GM18951 (cell line): ENCODE data around the gene C14orf180.
"Not testable (repeated sequence)": the region's sequence is repeated elsewhere in the genome, so short reads cannot be mapped to it uniquely, and the experiment has no call there.

Experiments
- POLR2A ChIP-seq: IDR thresholded peaks from 4 replicates; pipeline ENCODE4 v1.6.1; 2011; ENCODE audit warnings: mild to moderate bottlenecking; ENCODE audit not compliant: insufficient read length, insufficient read depth; ENCODE audit errors: extremely low read depth
- in situ Hi-C: fragments of 300-500 bp; cut with MboI; formaldehyde crosslinking; loops from one replicate; pipeline ENCODE4 v1.12.0; 2022; ENCODE audit warnings: low sequenced_read_pairs, mixed read lengths, inconsistent platforms; ENCODE audit not compliant: unreplicated experiment

The C14orf180 gene

DNA sequence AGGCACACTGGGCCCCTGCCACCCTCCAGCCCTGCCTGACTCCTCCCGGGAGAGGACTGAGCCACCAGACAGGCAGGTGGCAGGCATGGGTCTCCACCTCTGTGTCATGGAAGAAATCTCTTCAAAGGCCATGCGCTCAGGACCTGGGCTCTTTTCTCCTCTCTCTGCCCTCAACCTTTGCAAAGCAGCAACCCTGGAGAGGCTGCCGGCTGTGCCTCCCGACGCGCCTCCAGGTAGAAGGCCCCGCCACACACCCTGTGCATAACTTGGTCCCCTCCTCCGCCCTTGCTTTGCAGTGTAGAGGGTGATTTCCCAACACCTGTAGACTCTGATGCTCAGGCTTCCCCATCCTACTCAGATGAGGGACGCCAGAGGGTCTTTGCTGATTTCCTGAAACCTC, 53.2 kb downstream of the C14orf180 start:
- in situ Hi-C loops, result no loop called here
- no peak for TF ChIP-seq POLR2A

DNA sequence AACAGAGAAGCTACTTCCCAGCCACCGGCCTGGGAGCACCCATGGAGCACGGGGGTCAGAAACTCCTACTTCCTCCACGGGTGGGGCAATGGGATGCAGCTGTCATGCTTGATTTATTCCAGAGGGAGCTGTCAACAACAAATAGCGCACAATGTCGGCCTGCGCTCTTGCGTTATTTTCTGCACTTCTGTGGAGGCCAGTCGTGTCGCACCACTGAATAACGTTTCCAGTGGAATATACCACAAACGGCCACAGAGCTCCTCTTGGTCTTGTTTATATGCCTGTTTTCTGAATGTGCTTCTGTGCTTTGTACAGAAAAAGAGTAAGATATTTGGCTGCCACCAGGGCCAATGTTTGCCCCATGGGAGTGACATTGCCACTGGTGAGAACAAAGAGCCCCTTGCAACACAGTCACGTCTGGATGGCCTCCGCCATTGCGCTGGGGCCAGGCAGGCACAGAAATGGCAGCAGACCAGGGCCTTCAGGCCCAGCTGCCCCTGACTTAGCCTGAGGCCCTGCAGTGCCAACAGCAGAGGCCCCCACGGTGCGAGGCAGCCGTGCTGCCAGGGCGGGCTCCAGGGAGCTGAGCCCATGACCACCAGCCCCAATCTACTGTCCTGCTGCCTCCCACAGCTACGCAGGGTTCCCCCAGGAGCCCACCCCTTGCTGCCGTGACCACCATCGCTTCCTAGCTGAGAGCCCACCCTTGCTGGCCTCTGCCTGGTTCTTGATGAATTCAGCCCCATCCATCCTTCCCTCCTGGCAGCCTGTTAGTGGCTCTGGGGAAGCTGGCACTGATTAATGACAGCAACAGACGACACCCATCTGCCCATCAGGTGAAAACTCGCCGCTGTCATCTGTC, 53.9 kb downstream of the C14orf180 start:
- TF ChIP-seq POLR2A, result no peak
- in situ Hi-C loops, result no loop called here

DNA sequence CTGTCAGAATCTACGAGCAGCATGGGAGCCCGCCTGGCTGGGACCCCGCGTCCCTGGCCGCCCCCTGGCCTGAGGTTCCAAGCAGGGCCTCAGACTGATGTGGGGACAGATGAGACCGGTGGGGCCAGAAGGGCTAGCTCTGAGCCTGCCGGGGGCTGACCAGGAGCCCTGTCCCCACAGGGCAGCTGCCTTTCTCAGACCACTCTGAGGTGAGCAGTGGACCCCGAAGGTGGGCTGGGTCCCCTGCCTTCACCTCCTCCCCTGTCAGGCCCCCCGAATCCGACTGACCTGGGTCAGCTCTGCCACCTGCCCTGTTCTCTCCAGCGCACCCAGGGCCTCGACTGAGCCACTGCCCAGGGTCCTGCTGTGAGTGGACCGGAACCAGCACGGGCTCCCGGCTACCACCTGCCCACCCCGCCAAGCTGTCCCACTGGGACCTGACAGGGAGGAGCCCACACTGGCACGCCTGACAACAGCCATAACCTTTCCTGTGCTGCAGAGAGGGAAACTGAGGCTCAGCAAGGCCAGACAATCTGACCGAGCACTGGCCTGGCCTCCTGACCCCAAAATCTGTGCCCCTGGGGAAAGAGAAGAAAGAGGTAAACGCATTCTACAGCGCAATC, 54.7 kb downstream of the C14orf180 start:
- no peak for TF ChIP-seq POLR2A
- in situ Hi-C loops, result no loop called here

DNA sequence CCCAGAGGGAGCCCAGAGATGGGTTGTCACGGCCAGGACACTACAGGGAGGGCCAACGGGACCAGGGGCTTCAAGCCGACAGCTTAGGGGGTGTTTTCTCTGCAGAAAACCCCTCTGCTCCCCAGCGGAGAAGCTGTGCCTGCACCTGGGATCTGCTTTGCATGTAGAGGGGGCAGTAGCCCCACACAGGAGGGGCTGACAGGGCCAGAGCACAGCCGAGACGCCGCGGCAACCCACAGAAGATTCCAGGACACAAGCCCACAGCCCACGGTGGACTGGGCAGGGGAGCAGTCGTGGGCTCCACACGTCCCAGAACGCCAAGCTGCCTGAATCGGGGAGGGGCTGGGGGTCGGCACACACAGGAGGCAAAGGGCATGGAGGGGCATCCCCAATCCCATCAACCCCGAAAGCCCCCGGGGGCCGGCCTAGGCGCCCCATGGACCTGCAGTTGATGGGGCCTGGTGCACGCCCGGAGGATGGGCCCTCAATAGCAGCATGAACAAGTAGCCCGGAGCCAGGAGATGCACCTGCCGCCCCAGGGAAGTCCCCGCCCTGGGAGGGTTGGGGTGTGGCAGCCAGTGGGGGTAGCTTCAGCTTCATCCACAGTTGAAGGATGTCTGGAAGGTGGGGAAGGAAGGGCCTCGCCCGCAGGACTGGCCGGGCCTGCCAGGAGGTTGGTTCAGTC, 55.5 kb downstream of the C14orf180 start:
- in situ Hi-C loops, result no loop called here
- TF ChIP-seq POLR2A, result no peak

DNA sequence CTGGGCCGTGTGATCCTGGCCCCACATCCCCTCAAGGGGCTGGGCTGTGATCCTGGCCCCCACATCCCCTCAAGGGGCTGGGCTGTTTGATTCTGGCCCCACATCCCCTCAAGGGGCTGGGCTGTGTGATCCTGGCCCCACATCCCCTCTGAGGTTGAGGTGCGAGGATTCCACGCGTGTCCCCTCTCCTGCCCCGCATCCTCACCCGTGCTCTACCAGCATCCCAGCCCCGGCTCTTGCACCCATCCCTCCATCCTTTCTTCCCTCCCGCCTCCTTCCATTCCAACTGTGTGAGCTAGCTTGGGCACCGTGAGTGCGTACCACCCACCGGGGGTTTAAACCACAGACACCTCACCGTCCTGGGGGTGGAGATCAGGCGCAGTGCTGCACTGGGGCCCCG, 56.2 kb downstream of the C14orf180 start:
- in situ Hi-C loops, result no loop called here
- TF ChIP-seq POLR2A, result no peak

DNA sequence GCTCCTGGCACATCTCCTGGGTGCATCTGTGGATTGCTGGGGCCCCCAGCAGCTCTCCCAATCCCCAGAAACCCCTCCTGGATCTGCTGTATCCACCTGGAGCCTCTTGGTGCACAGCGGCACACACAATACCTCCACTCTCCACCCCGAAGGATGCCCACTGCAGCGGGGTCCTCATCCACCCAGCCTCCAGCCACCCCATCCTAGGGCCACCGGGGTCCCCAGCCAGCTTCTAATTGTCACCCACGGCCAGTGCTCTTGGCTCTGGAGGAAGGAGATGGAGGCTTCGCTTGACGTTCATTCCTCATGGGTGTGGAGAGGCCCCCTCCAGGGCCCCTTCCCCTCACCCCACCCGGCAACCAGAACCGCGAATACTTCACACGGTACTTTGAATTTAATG, 56.6 kb downstream of the C14orf180 start:
- in situ Hi-C loops, result no loop called here
- TF ChIP-seq POLR2A, result no peak

DNA sequence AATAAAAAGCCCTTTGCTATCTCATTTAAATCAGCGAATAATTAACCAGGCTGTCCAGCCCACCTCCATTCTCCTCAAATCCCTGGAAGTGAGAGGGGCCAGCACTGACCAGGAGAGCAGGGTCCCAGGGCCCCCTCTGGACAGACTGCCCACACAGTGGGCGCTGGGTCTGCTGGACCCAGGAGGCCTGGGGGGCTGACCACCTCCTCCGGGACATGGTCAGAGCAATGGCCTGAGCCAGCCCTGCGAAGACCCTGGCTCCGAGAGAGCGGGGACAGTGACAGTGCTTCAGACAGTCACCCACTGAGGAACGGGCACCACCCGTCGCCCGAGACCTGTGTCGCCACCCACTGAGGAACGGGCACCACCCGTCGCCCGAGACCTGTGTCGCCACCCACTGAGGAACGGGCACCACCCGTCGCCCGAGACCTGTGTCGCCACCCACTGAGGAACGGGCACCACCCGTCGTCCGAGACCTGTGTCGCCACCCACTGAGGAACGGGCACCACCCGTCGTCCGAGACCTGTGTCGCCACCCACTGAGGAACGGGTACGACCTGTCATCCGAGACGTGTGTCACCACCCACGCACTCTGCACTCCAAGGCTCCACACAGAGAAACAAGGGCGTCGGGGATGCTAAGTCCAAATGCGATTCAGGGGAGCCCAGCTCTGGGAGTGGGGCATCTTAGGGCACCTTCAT, 57.4 kb downstream of the C14orf180 start:
- in situ Hi-C loops, result not testable (repeated sequence)

DNA sequence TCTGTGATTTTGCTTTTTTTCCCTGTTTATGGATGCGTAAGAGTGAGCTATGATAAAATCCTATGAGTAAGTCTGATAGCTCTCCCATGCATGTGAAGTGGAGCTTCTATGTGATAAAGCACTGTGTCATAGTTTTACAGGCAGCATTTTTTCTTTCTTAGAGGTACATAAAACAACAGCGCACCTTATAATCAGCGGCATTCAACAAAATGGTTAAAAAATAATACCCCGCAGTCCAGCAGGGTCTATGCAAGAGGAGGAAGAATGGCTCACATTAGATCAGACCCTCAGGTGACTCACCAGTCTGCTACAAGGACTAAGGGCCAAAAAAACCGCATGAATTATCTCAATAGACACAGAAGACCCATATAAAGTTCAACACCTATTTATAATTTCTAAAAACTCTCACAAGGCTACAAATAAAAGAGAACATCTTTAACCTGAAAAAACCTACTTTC, 58.0 kb downstream of the C14orf180 start:
- in situ Hi-C loops, result no loop called here
- no peak for TF ChIP-seq POLR2A

DNA sequence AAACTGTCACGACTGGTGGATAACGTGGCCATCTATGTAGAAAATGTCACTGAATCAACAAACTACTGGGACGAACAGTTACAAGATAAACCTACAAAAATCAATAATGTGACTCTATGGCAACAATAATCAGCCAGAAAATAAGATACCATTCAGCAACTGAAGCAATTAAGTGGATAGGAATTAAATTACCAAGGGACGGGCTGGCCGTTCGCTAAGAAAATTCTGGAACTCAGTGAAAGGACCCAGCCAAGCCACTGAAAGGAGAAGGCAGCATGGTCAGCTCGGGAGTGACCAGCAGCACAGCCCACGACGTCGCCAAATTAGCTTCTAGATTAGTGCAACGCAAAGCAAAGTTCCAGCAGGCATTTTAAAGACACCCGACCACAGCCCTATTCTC, 58.6 kb downstream of the C14orf180 start:
- in situ Hi-C loops, result no loop called here
- TF ChIP-seq POLR2A, result no peak

DNA sequence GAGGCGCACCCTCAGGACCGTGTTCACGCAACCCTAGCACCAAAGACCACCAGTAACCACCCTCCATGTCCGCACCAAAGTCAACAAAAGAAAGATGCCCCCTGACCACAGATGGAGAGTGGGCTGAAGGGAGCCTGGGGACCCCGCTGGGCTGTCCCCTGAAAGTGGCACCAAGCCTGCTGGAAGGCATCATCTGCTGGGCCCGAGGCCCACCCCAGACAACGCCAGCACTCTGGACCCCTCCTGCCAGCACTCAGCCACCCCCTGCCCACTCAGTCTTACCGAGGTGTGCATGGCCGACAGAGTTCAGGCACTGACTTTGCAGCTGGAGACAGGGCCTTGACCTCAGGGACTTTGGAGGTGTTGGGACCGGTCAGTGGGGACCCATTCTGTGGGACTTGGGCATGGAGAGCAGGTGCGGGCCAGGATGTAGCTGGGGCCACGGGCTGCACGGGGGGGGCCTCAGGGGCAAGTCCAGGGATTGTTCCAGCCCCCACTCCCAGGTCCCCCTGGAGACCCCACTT, 59.4 kb downstream of the C14orf180 start:
- no peak for TF ChIP-seq POLR2A
- in situ Hi-C loops, result no loop called here

DNA sequence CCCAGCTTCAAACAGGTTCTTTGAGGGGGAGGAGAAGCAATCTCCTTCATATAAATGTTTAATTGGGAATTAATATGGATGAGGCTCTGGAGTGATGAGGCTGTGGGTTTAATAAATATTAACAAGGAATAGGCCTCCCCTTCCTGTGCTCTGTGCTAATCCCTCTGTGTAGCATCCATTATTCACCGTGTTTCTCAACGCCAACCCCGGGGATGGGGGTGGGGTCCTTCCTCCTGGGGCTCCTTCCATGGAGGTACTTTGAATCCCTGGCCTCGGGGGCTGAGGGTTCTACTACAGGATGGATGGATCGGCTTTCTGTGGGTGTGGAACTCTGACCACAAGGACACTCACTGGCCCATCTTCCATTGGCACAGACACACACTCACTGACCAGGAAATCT, 59.9 kb downstream of the C14orf180 start:
- in situ Hi-C loops, result no loop called here
- TF ChIP-seq POLR2A, result no peak
